ENCODE results near the gene EBLN1.

Gene EBLN1

DNA sequence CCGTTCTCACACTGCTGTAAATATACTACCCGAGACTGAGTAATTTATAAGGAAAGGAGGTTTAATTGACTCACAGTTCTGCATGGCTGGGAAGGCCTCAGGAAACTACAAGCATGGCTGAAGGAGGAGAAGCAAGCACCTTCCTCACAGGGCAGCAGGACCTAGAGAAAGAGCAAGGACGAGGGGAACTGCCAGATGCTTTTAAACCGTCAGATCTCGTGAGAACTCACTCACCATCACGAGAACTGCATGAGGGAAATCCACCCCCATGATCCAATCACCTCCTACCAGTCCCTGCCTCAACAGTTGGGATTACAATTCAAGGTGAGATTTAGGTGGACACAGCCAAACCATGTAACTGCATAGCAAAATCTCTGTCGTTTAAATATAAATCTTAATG lies at the start of gene EBLN1:
TSS of gene EBLN1 (minus strand) at position 174 of the 400 bp plus-strand sequence. CDS start 8,032 bp downstream, outside the sequence.
- no peak for DNase-seq (ENCODE audit: low read depth in 2 of 2)

DNA sequence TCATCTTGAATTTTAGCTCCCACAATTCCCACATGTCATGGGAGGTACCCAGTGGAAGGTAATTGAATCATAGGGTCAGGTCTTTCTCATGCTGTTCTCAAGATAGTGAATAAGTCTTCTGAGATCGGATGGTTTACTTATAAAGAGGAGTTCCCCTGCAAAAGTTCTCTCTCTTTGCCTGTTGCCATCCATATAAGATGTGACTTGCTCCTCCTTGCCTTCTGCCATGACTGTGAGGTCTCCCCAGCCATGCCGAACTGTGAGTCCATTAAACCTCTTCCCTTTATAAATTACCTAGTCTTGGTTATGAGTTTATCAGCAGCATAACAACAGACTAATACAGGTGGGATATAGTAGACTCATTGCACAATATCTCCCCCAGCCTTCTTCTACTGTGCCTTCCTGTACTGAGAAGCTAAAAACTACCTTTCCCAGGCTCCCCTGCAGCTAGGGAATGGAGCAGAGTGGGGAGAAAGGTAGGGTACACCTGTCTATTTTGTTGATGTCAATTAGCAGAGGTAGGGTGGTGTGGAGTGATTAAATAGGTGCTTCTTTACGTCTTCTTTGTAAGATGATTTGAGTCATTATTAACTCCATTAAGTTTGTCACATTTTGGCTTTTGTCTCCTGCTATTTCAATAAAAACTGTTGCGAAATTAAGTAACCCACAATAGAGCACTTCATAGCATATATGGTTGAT lies 48.2 kb upstream of the EBLN1 start:
- no peak for DNase-seq (ENCODE audit: low read depth in 2 of 2)

DNA sequence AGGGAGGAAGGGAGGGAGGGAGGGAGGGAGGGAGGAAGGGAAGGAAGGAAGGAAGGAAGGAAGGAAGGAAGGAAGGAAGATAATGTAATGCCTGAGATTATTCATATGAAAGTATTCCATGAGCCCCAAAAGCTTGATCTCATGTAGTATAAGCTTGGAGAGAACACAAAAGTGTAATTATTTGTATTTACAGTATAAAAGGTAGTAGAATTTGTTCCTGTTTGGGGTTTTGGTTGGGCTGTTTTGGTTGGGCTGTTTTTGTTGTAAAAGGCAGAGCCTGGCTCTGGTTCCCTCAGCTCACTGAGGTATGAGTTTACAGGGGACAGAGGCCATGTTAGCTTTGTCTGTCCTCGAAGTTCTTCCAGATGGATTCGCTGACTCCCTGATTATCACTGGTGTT lies 45.3 kb upstream of the EBLN1 start:
- no peak for DNase-seq (ENCODE audit: low read depth in 2 of 2)

DNA sequence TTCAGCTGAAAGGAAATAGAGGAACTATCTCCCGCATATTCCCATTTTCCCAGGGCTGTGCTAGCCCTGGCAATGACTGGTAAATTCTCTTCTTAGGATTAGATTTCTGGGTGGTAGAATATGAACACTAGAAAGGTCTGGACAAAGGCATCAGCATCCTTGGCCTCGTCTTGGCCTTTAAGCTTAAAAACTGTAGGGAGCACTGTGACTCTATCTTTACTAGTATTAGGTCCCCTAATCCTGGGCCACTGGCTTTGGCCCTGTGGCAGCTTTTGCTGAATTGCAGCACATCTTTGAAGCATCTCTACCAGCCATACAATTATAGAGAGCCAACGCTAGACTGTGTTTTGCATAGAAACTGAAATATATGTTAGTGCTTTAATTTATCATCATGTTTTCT lies 41.5 kb upstream of the EBLN1 start:
- no peak for DNase-seq (ENCODE audit: low read depth in 2 of 2)

DNA sequence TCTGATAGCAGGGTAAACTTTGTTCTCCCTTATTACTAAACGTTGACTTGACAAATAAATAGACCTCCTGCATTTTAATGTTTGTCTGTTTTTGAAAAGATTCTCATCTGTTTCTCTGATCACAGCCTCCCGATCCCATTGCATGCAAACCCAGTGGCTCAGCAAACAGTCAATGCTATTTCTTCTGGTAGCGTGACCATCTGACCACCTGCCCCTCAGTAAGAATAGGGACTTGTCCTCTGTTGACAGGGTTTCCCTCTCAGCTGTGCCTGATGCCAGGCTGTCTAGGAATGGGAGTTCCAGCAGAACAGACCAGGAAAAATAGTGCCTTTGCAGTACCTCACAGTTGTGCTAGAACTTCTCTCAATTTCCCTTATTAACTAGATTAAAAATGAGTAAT lies 40.7 kb upstream of the EBLN1 start:
- DNase-seq (ENCODE audit: low read depth in 2 of 2) = no peak

DNA sequence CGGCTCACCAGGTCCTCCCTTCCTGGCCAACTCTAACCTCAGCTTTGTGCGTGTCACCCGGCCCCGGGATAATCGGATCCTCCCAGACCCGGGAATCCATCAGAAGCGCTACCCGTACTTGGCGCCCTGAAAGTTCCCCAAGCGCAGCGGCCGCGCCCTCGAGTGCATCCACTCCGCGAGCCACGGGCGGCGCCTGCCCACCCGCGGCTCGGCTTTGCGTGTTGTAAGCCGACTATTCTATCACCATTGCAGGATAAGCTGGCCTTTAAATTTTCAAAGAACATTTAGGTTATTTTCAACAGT lies 35.7 kb upstream of the EBLN1 start:
- peak in 1 of 2 donors; percentile 24 for DNase-seq (ENCODE audit: low read depth in 2 of 2)

DNA sequence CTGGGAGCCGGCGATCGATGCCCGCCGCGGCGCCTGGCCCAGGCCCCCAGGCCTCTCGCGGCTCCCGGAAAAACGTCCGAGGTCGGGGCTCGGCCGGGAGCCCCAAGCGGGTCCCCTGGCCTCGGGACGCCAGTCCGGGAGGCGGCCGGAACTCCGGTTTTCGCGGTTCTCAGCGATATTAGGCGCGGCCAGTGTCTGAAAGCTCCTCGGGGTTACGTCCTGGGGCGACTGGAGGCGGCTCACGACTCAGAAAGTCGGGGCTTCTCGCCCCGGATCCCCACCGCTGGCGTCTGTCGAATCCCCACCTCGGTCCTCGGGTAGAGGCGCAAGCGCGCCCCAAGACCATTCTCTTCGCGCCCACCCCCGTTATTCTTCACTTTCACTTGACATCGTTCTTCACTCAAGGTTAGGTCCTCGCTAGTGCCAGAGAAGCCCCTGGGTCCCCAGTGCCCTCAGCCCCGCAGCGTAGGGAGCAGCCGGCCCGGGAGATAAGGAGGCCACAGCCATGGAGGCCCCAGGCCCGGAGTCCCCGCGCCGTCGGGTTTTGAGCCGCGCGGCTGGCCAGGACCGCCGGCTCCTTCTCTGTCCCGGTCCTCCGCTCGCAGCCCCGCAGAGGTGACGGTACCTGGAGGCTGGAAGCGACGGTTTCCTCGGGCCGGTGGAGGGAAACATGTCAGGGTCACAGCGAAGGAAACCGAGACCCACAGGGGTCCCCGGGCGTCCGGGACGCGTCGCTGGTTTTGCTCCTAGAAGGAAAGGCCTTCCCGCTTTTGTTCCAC lies 35.2 kb upstream of the EBLN1 start:
- DNase-seq (ENCODE audit: low read depth in 2 of 2) = peak in 1 of 2 donors; percentile 12

DNA sequence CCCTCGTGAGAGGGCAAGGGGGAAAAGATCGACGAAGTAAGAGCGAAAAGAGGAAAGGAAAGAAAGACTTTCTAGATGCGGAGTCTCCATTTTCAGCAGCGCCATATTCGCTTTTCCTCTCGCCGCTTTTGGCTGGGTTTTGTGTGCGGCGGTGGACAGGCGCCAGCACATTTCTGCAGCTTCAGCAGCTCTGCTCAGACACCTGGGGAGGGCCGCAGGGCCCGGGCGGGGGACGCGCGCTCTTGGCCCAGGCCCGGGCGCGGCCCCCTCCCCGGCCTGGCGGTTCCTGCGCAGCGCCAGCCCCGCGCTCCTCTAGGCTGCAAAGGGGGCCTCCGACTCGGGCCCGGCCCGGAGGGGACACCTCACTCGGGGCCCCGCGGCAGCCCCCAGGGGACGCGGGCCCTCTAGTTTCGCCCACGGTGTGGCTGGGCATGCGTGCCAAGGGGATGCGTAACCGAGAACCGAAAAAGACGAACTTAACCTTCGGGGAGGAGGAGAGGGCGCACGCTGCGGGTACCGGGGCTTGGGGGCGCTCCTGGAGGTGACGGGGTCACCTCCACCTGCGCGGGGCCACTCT lies 34.5 kb upstream of the EBLN1 start:
- peak; percentile 27 to 51 for DNase-seq (ENCODE audit: low read depth in 2 of 2)

DNA sequence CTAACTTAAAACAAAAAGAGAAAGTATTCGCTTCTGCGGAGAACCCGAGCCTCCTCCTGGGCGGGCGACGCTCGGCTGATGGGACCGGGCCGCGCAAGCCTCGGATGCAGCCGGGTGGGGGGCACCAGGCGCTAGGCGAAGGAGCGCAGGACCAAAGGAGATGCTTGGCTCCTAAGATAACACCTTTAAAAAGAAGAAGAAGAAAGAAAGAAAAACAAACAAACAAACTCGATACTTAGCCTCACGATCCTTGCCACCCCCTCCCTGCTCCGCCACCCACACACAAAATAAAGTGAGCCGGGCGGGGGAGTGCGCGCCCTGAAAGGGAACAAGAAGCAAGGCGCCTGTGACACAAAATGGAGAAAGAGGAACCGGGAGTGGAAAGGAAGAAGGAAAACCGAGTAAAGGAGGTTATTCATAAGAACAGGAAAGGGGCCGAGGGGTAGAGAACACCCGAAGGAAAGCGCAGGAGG lies 34.0 kb upstream of the EBLN1 start:
- peak; percentile 60 to 66 for DNase-seq (ENCODE audit: low read depth in 2 of 2)

DNA sequence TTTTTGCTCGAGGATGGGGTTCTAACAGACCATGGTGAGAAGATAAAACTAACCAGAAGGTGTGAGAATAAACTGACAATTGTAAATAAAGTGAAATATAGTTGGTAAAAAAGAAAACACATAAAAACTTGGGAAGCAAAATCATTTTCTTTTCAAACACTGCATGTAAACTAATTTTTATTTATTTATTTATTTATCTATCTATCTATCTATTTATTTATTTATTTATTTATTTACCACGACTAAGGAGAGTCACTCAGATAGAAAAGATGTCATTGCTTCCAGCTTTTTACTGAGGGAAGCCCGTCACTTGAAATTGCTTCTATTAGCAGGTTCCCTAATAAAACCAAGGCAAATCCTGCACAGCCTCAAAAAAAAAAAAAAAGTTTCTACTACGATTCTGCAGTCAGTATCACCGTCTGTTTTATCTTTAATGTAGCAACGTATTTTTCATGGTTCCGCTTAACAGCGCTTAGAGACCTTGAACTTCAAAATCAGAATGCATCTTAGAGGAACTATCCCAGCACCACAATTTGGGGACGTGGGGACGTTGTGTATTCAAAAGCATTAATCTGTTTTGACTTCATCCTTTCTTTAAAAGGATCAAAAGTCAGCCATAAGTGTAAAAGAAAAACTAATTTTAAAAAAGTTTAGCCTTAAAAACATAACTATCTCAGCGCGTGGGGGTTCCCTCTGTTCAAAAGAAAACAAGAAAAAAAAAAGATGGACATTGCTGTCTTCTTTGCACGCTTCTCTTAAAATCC lies 33.3 kb upstream of the EBLN1 start:
- DNase-seq (ENCODE audit: low read depth in 2 of 2) = no peak

DNA sequence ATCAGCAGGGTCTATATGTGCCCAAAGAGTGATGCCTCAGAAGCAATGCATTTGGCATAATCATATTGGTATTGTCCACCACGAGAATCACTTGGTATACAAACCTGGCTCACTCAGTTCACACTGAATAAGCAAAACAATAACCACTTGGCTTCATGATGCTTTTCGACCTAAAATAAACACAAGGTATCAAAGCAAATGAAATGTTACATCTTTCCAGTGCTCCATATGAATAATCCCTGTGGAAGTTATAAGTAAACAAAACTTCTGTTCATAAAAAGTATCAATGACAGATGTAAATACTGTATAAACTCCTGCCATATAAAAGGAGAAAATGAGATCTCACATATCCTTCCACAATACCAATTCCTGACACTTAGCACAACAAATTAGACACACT lies 29.8 kb upstream of the EBLN1 start:
- no peak for DNase-seq (ENCODE audit: low read depth in 2 of 2)

DNA sequence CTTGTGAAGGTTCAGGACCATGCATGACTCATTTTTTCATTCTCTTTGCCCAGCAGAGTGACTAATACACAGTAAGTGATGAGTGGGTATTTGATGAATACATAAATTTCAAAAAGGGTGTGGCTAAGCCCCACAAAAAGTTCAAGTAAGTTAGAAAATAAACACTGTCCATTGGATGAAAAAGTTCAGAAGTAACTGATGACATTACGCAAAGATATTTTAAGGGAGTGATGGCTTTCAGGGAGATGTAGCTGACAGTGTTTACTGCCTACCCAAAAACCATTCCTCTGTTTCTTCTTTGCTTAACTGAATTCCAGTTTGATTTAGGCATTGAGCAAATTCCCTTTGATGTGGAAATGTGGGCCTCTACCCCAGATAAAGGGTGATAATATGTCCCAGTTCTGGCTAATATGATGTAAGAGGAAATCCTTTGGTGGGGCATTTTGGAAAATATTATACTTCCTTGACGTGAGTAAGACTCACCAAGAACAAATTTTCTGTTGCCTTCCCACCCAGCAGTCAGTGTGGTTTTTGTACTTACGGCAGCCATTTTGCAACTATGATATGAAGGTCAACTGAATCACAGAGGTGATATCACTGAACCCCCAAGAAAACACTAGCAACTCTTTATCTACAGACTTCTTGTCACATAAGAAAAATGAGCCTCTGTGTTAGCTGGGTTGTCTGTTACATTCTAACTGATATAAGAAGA lies 29.0 kb upstream of the EBLN1 start:
- DNase-seq (ENCODE audit: low read depth in 2 of 2) = peak; percentile 37 to 46

DNA sequence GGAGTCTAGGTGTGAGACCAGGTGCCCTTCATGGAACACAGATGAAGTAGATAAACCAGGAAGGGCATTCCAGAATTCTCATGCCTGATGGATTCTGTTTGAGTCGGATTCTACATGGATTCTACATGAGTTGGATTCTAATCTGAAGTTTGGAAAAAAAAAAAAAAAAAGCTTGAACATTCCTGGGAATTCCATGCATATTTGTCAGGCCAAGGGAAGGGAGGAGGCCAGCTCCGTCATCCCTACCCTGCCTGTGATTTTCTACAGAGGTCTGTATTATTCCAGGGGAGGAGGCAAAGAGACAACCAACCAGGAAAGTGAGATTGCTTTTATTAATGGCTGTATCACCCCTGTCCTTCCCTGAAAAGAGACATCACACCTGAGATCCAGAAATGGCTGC lies 27.8 kb upstream of the EBLN1 start:
- no peak for DNase-seq (ENCODE audit: low read depth in 2 of 2)

DNA sequence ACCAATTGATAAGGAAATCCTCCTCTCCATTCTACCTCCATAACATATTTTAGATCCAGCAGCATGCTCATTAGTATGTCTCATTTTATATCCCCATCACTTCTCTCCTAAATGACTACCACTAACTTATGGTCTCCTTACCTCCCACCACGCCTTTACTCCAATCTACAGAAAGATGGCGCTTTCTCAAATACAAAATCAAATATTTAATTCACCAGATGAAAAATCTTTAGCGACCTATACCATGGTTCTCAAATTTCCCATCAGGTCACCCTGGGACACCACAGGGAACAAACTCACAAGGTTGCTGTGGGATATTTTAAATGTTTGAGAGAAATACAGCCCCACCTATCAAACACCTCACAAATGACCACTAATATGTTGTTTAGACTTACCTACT lies 27.0 kb upstream of the EBLN1 start:
- DNase-seq (ENCODE audit: low read depth in 2 of 2) = no peak

DNA sequence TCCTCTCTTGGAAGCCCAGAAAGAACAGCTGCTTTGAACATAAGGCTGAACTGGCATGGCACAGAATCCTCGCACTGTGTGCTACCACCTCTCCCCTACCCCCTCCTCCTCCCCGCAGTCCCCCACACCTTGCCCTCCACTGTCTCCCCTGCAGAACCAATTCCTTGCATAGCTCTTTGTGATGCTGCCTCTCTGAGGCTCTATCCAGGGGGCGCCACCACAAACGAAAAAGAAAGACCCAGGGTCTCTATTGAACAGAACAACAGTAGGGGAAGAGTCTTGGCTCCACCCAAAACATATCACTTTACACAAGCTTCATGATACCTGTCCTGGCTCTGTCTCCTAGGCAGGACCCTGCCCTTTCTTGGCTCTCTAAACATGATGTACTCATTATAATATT lies 26.2 kb upstream of the EBLN1 start:
- DNase-seq (ENCODE audit: low read depth in 2 of 2) = no peak

DNA sequence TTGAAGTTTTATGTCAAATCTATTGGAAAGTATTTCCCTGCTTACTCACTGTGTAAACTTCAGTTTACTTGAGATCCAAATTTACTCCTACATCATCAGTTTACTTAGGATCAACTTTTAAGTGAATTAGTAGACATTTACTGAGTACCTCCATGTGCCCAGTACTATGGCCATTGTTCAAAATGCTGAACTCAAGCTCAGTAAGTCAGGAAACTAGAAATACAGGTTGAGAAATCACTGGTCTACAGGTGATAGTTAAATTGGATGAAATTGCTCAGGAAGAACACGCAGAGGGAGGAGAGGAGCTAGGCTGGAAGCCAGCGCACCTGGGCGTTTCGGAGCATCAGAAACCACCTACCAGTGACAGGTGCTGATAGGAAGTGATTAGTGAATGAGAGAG lies 25.5 kb upstream of the EBLN1 start:
- DNase-seq (ENCODE audit: low read depth in 2 of 2) = no peak

DNA sequence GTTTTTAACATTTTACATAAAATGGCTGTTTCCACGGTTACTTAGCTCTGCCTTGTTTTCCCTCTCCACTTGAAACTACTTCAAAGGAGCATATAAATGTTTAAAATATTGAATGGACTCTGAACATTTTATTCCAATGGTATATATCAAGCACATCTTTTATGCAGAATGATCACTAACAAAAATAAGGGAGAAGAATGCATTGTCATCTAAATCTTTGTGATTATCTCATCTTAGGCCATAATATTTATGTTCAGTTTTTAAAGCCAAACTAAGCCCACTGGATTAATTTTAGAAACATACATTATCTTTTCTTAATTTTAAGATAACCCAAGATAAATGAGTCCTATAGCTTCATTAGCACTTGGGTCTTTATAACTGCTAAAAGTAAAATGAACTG lies 13.4 kb upstream of the EBLN1 start:
- no peak for DNase-seq (ENCODE audit: low read depth in 2 of 2)

DNA sequence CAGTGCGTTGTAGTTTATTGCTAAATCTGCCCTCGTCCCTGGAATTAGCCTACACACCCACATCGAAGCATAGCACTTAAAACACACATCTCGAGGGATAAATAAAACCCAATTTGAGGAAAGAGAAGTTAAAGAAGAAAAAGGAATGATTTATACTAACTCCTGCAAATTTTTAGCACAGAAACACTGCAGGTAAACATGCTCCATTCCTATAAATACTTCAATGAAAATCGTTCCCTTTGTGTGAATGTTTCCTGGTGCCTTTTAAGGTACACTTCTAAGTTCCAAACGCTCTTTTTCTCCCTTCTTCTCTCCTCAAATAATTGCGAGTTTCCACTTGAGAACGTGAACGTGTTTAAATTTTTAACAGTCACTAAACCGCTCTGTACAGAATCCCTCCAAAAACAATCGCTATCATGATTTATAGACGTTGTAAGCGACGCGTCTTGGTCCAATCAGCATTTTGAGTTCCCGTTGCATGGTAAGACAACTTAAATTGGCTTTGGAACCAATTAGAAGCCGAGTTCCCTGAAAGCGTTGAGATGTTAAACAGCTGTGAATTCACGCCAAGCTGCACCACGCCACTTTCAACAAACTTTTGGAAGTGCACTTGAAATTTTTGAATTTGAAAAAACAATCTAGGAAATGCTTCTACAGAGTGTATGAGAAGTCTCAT lies 12.5 kb upstream of the EBLN1 start:
- no peak for DNase-seq (ENCODE audit: low read depth in 2 of 2)

DNA sequence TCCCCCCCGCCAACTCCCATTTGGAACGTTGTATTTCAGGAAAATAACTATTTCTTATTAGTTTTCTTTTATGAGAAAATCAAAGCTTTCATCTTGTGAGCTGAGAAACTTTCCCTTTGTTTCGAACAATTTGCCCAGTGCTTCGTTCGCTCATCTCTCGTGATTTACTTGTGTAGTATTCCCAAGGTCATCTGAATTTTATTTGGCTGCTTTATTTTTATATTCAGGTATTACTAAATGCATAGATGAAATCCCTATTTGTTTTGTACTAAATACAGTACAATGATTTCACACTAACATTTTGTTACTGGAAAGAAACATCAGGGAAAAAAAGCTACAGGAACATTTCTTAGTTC lies 12.0 kb upstream of the EBLN1 start:
- DNase-seq (ENCODE audit: low read depth in 2 of 2) = no peak

DNA sequence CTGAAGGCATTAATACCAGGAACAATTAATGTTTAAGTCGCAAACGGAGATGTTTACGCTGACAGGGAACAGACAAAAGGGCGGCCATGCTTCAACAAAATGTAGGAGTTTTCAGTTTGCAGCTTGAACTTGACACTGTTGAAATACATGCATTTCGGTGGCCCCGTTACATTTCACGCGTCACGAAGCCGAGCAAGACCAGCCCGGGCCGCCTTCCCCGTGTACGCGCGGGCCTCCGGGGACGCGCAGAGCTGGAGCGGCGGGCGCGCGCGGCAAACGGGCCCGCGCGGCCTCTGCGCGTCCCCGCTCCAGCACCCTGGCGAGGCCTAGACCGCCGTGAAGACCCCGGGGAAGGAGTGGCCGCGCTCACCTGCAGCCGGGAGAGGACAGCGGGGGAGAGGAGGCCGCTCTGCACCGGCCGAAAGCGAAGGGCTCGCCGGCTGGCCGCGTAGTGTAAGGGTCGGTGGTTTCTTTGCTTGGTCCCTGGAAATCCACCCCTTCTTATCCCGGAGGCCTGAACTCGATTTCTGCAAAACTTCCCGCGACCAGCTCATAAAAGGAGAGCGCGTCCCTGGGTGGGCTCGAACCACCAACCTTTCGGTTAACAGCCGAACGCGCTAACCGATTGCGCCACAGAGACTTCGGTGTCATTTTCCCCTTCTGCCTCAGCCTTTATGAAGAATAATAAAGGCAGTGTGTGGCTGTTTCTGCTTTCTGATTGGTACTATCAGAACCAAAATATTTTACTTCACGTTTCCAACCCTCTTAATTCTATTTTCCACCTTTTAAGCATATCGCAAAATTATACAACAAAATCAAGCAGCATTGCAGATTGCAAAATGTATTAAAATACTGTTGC lies 11.4 kb upstream of the EBLN1 start:
- DNase-seq (ENCODE audit: low read depth in 2 of 2) = peak; percentile 69 to 77

All from stimulated activated CD8-positive, alpha-beta memory T cell treated with anti-CD3 and anti-CD28 coated beads, Interleukin-7, amount 100 ng/mL, for 4 hours (primary cell).